K562 (cell line): Measurements from ENCODE around the gene HOGA1. TPM values are rescaled to one million over a fixed set of nuclear protein-coding genes. Genes with fewer than 3 reads are reported as not detected.

Experiments used
- ATF1 ChIP-seq, 2 experiments: fragments of 450-650 bp in 1 of 2; IDR thresholded peaks; 2 replicates each; pipeline ENCODE4 v1.6.1; 2016; ENCODE audit warnings: missing compliant biosample characterization in 1 of 2, missing genetic modification characterization in 1 of 2
- BCLAF1 ChIP-seq, 2 experiments: fragments of 450-650 bp in 1 of 2; IDR thresholded peaks; 2 replicates each; pipeline ENCODE4 v1.6.1; 2011 to 2017; ENCODE audit warnings: low read depth in 2 of 2, antibody characterized with exemption in 1 of 2, borderline replicate concordance in 1 of 2, low read length in 1 of 2, mild to moderate bottlenecking in 1 of 2, mixed read lengths in 1 of 2; ENCODE audit not compliant: control insufficient read depth in 1 of 2
- BCOR ChIP-seq: fragments of 450-650 bp; IDR thresholded peaks from 2 replicates; pipeline ENCODE4 v1.6.1; 2016
- CREB1 ChIP-seq, 2 experiments: sonication (generic) in 1 of 2; formaldehyde crosslinking in 1 of 2; IDR thresholded peaks; 2 replicates each; pipeline versions ENCODE4 v1.6.1 to v1.8.0; 2012 to 2022; ENCODE audit warnings: inconsistent platforms in 1 of 2, mild to moderate bottlenecking in 1 of 2, missing genetic modification reagents in 1 of 2, moderate library complexity in 1 of 2
- DPF2 ChIP-seq: fragments of 450-650 bp; IDR thresholded peaks from 2 replicates; pipeline ENCODE4 v1.6.1; 2016
- FOXA1 ChIP-seq: fragments of 450-650 bp; IDR thresholded peaks from 2 replicates; pipeline ENCODE4 v1.6.1; 2016; ENCODE audit warnings: mild to moderate bottlenecking, borderline replicate concordance
- FOXJ2 ChIP-seq: fragments of 200-800 bp; sonication (Bioruptor generic); IDR thresholded peaks from 2 replicates; pipeline ENCODE4 v1.6.1; 2016; ENCODE audit warnings: missing genetic modification characterization, missing compliant biosample characterization
- FOXM1 ChIP-seq, 2 experiments: fragments of 450-650 bp in 1 of 2; sonication (generic) in 1 of 2; formaldehyde crosslinking in 1 of 2; IDR thresholded peaks; 2 replicates each; pipeline versions ENCODE4 v1.6.1 to v1.9.0; 2017 to 2022; ENCODE audit warnings: low read depth in 2 of 2, mild to moderate bottlenecking in 2 of 2, missing genetic modification reagents in 1 of 2, moderate library complexity in 1 of 2
- FOXP1 ChIP-seq: sonication (generic); formaldehyde crosslinking; IDR thresholded peaks from 2 replicates; pipeline ENCODE4 v1.8.0; 2022; ENCODE audit warnings: mild to moderate bottlenecking, missing genetic modification reagents
- HCFC1 ChIP-seq: IDR thresholded peaks from 2 replicates; pipeline ENCODE4 v1.6.1; 2012; ENCODE audit warnings: low read depth, low read length, improper control_type of control experiment
- KDM1A ChIP-seq, 2 experiments: fragments of 450-650 bp; IDR thresholded peaks; 2 replicates each; pipeline ENCODE4 v1.6.1; 2016; ENCODE audit warnings: mild to moderate bottlenecking in 2 of 2
- NFE2L1 ChIP-seq: fragments of 450-650 bp; IDR thresholded peaks from 2 replicates; pipeline ENCODE4 v1.6.1; 2016; ENCODE audit warnings: missing genetic modification characterization, low read depth, mild to moderate bottlenecking, missing compliant biosample characterization, moderate library complexity, borderline replicate concordance
- NFYB ChIP-seq: IDR thresholded peaks from 2 replicates; pipeline ENCODE4 v1.6.1; 2011; ENCODE audit warnings: mild to moderate bottlenecking, moderate library complexity; ENCODE audit not compliant: insufficient read length; ENCODE audit errors: extremely low read depth
- NR2C1 ChIP-seq, 2 experiments: fragments of 450-650 bp; IDR thresholded peaks; 2 replicates each; pipeline ENCODE4 v1.6.1; 2017; ENCODE audit warnings: mild to moderate bottlenecking in 2 of 2, antibody characterized with exemption in 1 of 2, inconsistent platforms in 1 of 2, missing compliant biosample characterization in 1 of 2, missing genetic modification characterization in 1 of 2
- PHF8 ChIP-seq: fragments of 200-600 bp; sonication (generic); IDR thresholded peaks from 2 replicates; pipeline ENCODE4 v1.6.1; 2012; ENCODE audit warnings: mixed run types, mild to moderate bottlenecking, inconsistent platforms, low read length, moderate library complexity, borderline replicate concordance
- TAF15 ChIP-seq: fragments of 200-400 bp; formaldehyde crosslinking; IDR thresholded peaks from 2 replicates; pipeline ENCODE4 v1.6.1; 2017; ENCODE audit warnings: mild to moderate bottlenecking, low read depth, low read length, moderate library complexity
- USF1 ChIP-seq: sonication (generic); formaldehyde crosslinking; IDR thresholded peaks from 2 replicates; pipeline ENCODE4 v1.9.0; 2022; ENCODE audit warnings: mild to moderate bottlenecking, missing genetic modification reagents
- YY1 ChIP-seq, 3 experiments: IDR thresholded peaks; 2 replicates each; pipeline ENCODE4 v1.6.1; 2011; ENCODE audit warnings: low read length in 2 of 3, mild to moderate bottlenecking in 2 of 3, moderate library complexity in 2 of 3, borderline replicate concordance in 1 of 3, control low read depth in 1 of 3, low read depth in 1 of 3; ENCODE audit not compliant: insufficient read depth in 3 of 3, insufficient replicate concordance in 2 of 3, control insufficient read depth in 1 of 3, insufficient read length in 1 of 3; ENCODE audit errors: extremely low read depth in 1 of 3
- ZBTB2 ChIP-seq: fragments of 450-650 bp; IDR thresholded peaks from 2 replicates; pipeline ENCODE4 v1.6.1; 2016; ENCODE audit warnings: antibody characterized with exemption
- ZNF444 ChIP-seq: fragments of 250-450 bp; sonication (Bioruptor Pico); IDR thresholded peaks from 2 replicates; pipeline ENCODE4 v1.4.0; 2020; ENCODE audit warnings: mild to moderate bottlenecking, moderate library complexity
- ZNF764 ChIP-seq: fragments of 250-450 bp; sonication (Bioruptor Pico); IDR thresholded peaks from 2 replicates; pipeline ENCODE4 v1.4.0; 2020; ENCODE audit warnings: low read depth, mild to moderate bottlenecking, moderate library complexity
- polyA plus RNA-seq, 8 experiments: library from polyadenylated mRNA; depleted of rRNA in 4 of 8; stranded (reverse) in 5 of 8; unstranded in 3 of 8; fragments of >200 nt; fragmentation: Nextera tagmentation in 2 of 8; fragmentation: Illumina TruSeq in 1 of 8; extraction: Ambion mirVana in 2 of 8; extraction: Trizol in 1 of 8; gene quantifications; 2 replicates each; pipeline versions ENCODE4 v1.2.1 to v1.2.3, GENCODE V29; 2011 to 2014; ENCODE audit warnings: inconsistent platforms in 1 of 8, missing spikeins in 1 of 8
- total RNA-seq, 7 experiments: library from RNA; depleted of rRNA in 6 of 7; stranded (reverse); fragments of >200 nt in 6 of 7; fragmentation: Illumina TruSeq in 2 of 7; extraction: Trizol in 2 of 7; gene quantifications; 2 replicates each; pipeline versions ENCODE4 v1.2.1 to v1.2.3, GENCODE V29; 2011 to 2021; ENCODE audit warnings: low replicate concordance in 1 of 7

HOGA1 gene
- total and polyA plus RNA-seq, 9 of the 15 experiments (the other 6 are each of a cell fraction or from before 2014, with no cell fraction given), result not detected

- TF ChIP-seq KDM1A (IDR thresholded peaks at IDR 0.05) (peak; percentile 67 to 84), NR2C1 (IDR thresholded peaks at IDR 0.05) (peak; percentile 84), NR2C1 (tag; IDR thresholded peaks at IDR 0.05) (peak; percentile 78), PHF8 (peak; percentile 60; the same call in 1 of the 2 replicates), CREB1 (IDR thresholded peaks at IDR 0.05) (peak; percentile 50; the same call in 1 of the 2 replicates), CREB1 (CRISPR knock-in tag; IDR thresholded peaks at IDR 0.05) (peak; percentile 66), BCLAF1 (IDR thresholded peaks at IDR 0.05; ENCODE audit: borderline replicate concordance in 1 of 2, control insufficient read depth in 1 of 2, low read depth in 2 of 2, low read length in 1 of 2) (no peak), HCFC1 (no peak), NFYB (peak; percentile 82), BCOR (peak; percentile 97), TAF15 (no peak), ZNF444 (CRISPR knock-in tag) (no peak), FOXP1 (CRISPR knock-in tag) (0 out of 2 replicates have a peak, but pooled peaks have one; percentile 25), USF1 (CRISPR knock-in tag) (peak; percentile 49; the same call in 1 of the 2 replicates), NFE2L1 (tag) (no peak), DPF2 (peak; percentile 21; the same call in 1 of the 2 replicates), ZNF764 (CRISPR knock-in tag) (no peak), FOXM1 (IDR thresholded peaks at IDR 0.05; ENCODE audit: low read depth) (peak; percentile 66), FOXM1 (CRISPR knock-in tag; IDR thresholded peaks at IDR 0.05; ENCODE audit: low read depth) (0 out of 2 replicates have a peak, but pooled peaks have one; percentile 43), FOXA1 (no peak), ZBTB2 (peak; percentile 90), ATF1 (CRISPR knock-in tag; IDR thresholded peaks at IDR 0.05) (no peak), ATF1 (tag; IDR thresholded peaks at IDR 0.05) (peak; percentile 87), FOXJ2 (tag) (0 out of 2 replicates have a peak, but pooled peaks have one; percentile 34), YY1 (IDR thresholded peaks at IDR 0.05; ENCODE audit: borderline replicate concordance in 1 of 3, control insufficient read depth in 1 of 3, extremely low read depth in 1 of 3, insufficient read depth in 3 of 3, insufficient read length in 1 of 3, insufficient replicate concordance in 2 of 3, low read depth in 1 of 3, low read length in 2 of 3) (peak in 1 of 3 experiments; percentile 20)
Measured at GRCh38 chr10:97640174-97640867, 56.1 kb downstream of the HOGA1 start, which contains the start of gene PI4K2A (continued).
